Ovary (tissue), 9 donors: ENCODE data around the gene COX6B2. TPM values are rescaled to one million over a fixed set of nuclear protein-coding genes. Genes with fewer than 3 reads are reported as not detected.

Experiments
- DNase-seq, 5 donors: peaks; one replicate each; pipeline ENCODE4 v3.0.0-alpha.2; 2019 to 2020
- H3K27ac ChIP-seq, 2 donors: fragments of 200-600 bp; one replicate each; pipeline versions ENCODE4 v1.5.1 to v1.8.0; 2019 to 2022
- H3K27me3 ChIP-seq: fragments of 200-600 bp; one replicate; pipeline ENCODE4 v1.8.0; 2022
- H3K36me3 ChIP-seq: fragments of 200-600 bp; sonication (generic); one replicate; pipeline ENCODE4 v1.5.1; 2019
- H3K4me1 ChIP-seq: one replicate; pipeline ENCODE4 v1.8.1; 2013; ENCODE audit warnings: mild to moderate bottlenecking, moderate library complexity; ENCODE audit not compliant: insufficient read depth
- H3K4me3 ChIP-seq: fragments of 200-600 bp; sonication (generic); one replicate; pipeline ENCODE4 v1.5.1; 2017
- H3K9me3 ChIP-seq, 2 donors: fragments of 200-600 bp in 1 of 2; sonication (generic) in 1 of 2; one replicate each; pipeline versions ENCODE4 v1.5.1 to v1.8.1; 2013 to 2019; ENCODE audit warnings: mild to moderate bottlenecking in 1 of 2, moderate library complexity in 1 of 2
- CTCF ChIP-seq, 3 donors: fragments of 450-650 bp in 2 of 3; fragments of 200-600 bp in 1 of 3; IDR thresholded peaks; one replicate each; pipeline versions ENCODE4 v1.5.1 to v1.8.0; 2016 to 2022; ENCODE audit warnings: antibody characterized with exemption in 3 of 3, mild to moderate bottlenecking in 1 of 3
- EP300 ChIP-seq: sonication (generic); formaldehyde crosslinking; IDR thresholded peaks from one replicate; pipeline ENCODE4 v1.6.1; 2017; ENCODE audit warnings: antibody characterized with exemption
- POLR2A ChIP-seq: fragments of 450-650 bp; IDR thresholded peaks from one replicate; pipeline ENCODE4 v1.6.1; 2017; ENCODE audit warnings: antibody characterized with exemption, mild to moderate bottlenecking, moderate library complexity
- WGBS, 3 donors: extraction: QIAGEN DNeasy Blood & Tissue Kit in 1 of 3; methylation state at CpG; one replicate each; pipeline versions ENCODE4 v1.1.5 to v1.1.7; 2013 to 2017; 5-methylcytosine and 5-hydroxymethylcytosine counted together
- intact Hi-C, 4 donors: fragments of 100-400 bp; cut with DNase I; formaldehyde crosslinking; loops; one replicate each; pipeline versions ENCODE4 v1.11.0 to v1.15.1; 2022 to 2023
- polyA plus RNA-seq, 2 donors: library from polyadenylated mRNA; stranded (reverse); fragments of 200-250 nt in 1 of 2; fragments of 350-450 nt in 1 of 2; fragmentation: Illumina TruSeq in 1 of 2; extraction: RNeasy Lipid Tissue Mini Kit (QIAGEN cat#74804) in 1 of 2; gene quantifications; one replicate each; pipeline ENCODE4 v1.2.3, GENCODE V29; 2013 to 2014
- total RNA-seq, 7 donors: library from RNA; depleted of rRNA in 2 of 7; stranded (reverse); fragments of >200 nt in 2 of 7; fragmentation: NEBNext Ultra II Directional in 3 of 7; extraction: Animal tissue kit (Norgen Biotek cat#: 25700) in 3 of 7; gene quantifications; one replicate each; pipeline versions ENCODE4 v1.1.0 to v1.2.4, GENCODE V29; 2016 to 2023
- donor health status: DM: no; HTN: no; CAD: no; lungs with moderate emphysema.
- donor health status: DM: no; HTN: no; CAD: no.
- donor health status: Bipolar disorder and iron deficiency.
- donor health status: DM: yes; HTN: yes; CAD: no.
- donor health status: DM: no; HTN: no; CAD: no.
- donor health status: DM: yes; HTN: yes; CAD: no.

COX6B2 gene
- total and polyA plus RNA-seq, 9 donors, result 0.10 to 1.5 (median 0.36) TPM; not detected in 2

GRCh38 chr19:55320844-55321419, 33.6 kb downstream of the COX6B2 start:
- no peak overlapping the region for H3K4me3 ChIP-seq
- 79 to 92% (median 86%) methylated on average over 7 to 8 of the region's 8 CpGs for WGBS, 3 donors
- DNase-seq, result no peak
- H3K36me3 ChIP-seq, result no peaks in the 10 kb centered on the region
- intact Hi-C loops, result no loop called here
- no peak for TF ChIP-seq POLR2A
- no peak for TF ChIP-seq EP300
- no peak for TF ChIP-seq CTCF (IDR thresholded peaks at IDR 0.05)
- H3K27ac ChIP-seq, result no peak overlapping the region
- no peaks in the 10 kb centered on the region for H3K27me3 ChIP-seq
- no peaks in the 10 kb centered on the region for H3K9me3 ChIP-seq
- no peaks in the 10 kb centered on the region for H3K4me1 ChIP-seq

- H3K4me1 ChIP-seq, result no peaks in the 10 kb centered on the region
- H3K27ac ChIP-seq, result no peak overlapping the region
- H3K4me3 ChIP-seq, result no peak overlapping the region
- H3K36me3 ChIP-seq, result no peaks in the 10 kb centered on the region
- H3K27me3 ChIP-seq, result no peaks in the 10 kb centered on the region
- intact Hi-C loops, result no loop called here
- no peaks in the 10 kb centered on the region for H3K9me3 ChIP-seq
- TF ChIP-seq POLR2A, result no peak
- TF ChIP-seq EP300, result no peak
- TF ChIP-seq CTCF (IDR thresholded peaks at IDR 0.05), result no peak
- 5 to 18% (median 7%) methylated on average over 21 of the region's 21 CpGs for WGBS, 3 donors
- DNase-seq, result peak in 4 of 5 donors; percentile 36 to 75 (median 56)
Measured at GRCh38 chr19:55319785-55320184, 34.7 kb downstream of the COX6B2 start.

GRCh38 chr19:55316646-55317045, 37.9 kb downstream of the COX6B2 start:
- Histone ChIP-seq H3K9me3 (no peaks in the 10 kb centered on the region), H3K36me3 (no peaks in the 10 kb centered on the region), H3K4me1 (peaks cover 4% of the 10 kb centered on the region), H3K27ac (no peak overlapping the region), H3K27me3 (no peaks in the 10 kb centered on the region), H3K4me3 (no peak overlapping the region)
- 84 to 89% (median 88%) methylated on average over 8 of the region's 8 CpGs for WGBS, 3 donors
- intact Hi-C loops, result no loop called here
- TF ChIP-seq EP300 (no peak), POLR2A (no peak), CTCF (IDR thresholded peaks at IDR 0.05) (no peak)
- no peak for DNase-seq

- Histone ChIP-seq H3K36me3 (no peaks in the 10 kb centered on the region), H3K27ac (no peak overlapping the region), H3K9me3 (no peaks in the 10 kb centered on the region), H3K4me1 (peaks cover 4% of the 10 kb centered on the region), H3K4me3 (no peak overlapping the region), H3K27me3 (no peaks in the 10 kb centered on the region)
- intact Hi-C loops, result no loop called here
- WGBS, 3 donors, result 86 to 91% (median 87%) methylated on average over 13 of the region's 13 CpGs
- DNase-seq, result no peak
- TF ChIP-seq EP300, result no peak
- no peak for TF ChIP-seq CTCF (IDR thresholded peaks at IDR 0.05)
- no peak for TF ChIP-seq POLR2A
Measured at GRCh38 chr19:55315956-55316525, 38.5 kb downstream of the COX6B2 start.
